Nasal cavity respiratory epithelium epithelial cell of viscerocranial mucosa (primary cell): Measurements from ENCODE around the gene RGS4. TPM values are rescaled to one million over a fixed set of nuclear protein-coding genes. Genes with fewer than 3 reads are reported as not detected.

ENCODE experiments used
- total RNA-seq: library from RNA; depleted of rRNA; stranded (reverse); fragments of >200 nt; gene quantifications from 2 replicates; pipeline ENCODE4 v1.2.3, GENCODE V29; 2014

Gene RGS4
- 0.07 TPM in 1 of 2 replicates, not detected in the other for total RNA-seq

DNA sequence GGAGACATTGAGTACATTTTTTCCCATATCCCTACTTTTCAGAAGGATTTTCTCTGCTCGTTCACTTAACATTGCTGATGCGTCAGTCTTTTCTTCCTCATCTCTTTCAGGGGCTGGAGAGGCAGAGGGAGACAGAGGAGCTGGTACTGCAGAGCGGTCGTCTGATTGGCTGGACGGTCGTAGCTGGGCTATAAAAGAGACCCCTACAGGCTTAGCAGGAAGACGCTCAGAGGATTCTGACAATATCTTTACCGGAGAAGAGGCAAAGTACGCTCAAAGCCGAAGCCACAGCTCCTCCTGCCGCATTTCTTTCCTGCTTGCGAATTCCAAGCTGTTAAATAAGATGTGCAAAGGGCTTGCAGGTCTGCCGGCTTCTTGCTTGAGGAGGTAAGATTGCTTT lies at the start of gene RGS4:
RGS4 (plus strand) TSS at position 220 of the 400 bp plus-strand sequence; CDS start at position 344, 124 bp downstream.

Other genes with a start within 250 kb of the RGS4 start
- not detected in 2 replicates for gene CCDC190, start 208.2 kb upstream of the RGS4 start, total RNA-seq
- 3.8 and 5.1 TPM in 2 replicates for gene RGS5, start 133.6 kb downstream of the RGS4 start, total RNA-seq